Tibial nerve (tissue), 4 donors: ENCODE measurements around the gene RPA1.

Experiments used
- CTCF ChIP-seq, 5 experiments: fragments of 200-600 bp in 3 of 5; fragments of 450-650 bp in 2 of 5; sonication (generic) in 3 of 5; IDR thresholded peaks; one replicate each; pipeline ENCODE4 v1.5.1; 2016 to 2019; ENCODE audit warnings: antibody characterized with exemption in 5 of 5, mild to moderate bottlenecking in 3 of 5, moderate library complexity in 2 of 5
- EP300 ChIP-seq, 2 donors: sonication (generic); formaldehyde crosslinking; IDR thresholded peaks; one replicate each; pipeline ENCODE4 v1.6.1; 2017; ENCODE audit warnings: antibody characterized with exemption in 2 of 2, mild to moderate bottlenecking in 1 of 2
- POLR2A ChIP-seq, 2 donors: fragments of 450-650 bp; IDR thresholded peaks; one replicate each; pipeline ENCODE4 v1.6.1; 2017; ENCODE audit warnings: antibody characterized with exemption in 2 of 2, mild to moderate bottlenecking in 2 of 2, moderate library complexity in 2 of 2

GRCh38 chr17:1931844-1932579 is 102.2 kb downstream of the RPA1 start:
- TF ChIP-seq CTCF (IDR thresholded peaks at IDR 0.05) (no peak), POLR2A (IDR thresholded peaks at IDR 0.05) (no peak), EP300 (IDR thresholded peaks at IDR 0.05) (no peak)
